Naive thymus-derived CD8-positive, alpha-beta T cell (primary cell): ENCODE data around the gene TNRC18. TPM values are rescaled to one million over a fixed set of nuclear protein-coding genes. Genes with fewer than 3 reads are reported as not detected.
"Not testable (repeated sequence)": the region's sequence is repeated elsewhere in the genome, so short reads cannot be mapped to it uniquely, and the experiment has no call there.

Source experiments
- ATAC-seq, 2 donors: fragments of 150-1000 bp; cut with Tn5 transposase in 1 of 2; sonication (Bioruptor Pico), chemical (Tn5 transposase) in 1 of 2; 1 replicate in 1 of 2; 2 replicates in 1 of 2; pipeline ENCODE4 v1.10.0; 2021; ENCODE audit warnings: mild to moderate bottlenecking in 2 of 2, moderate library complexity in 2 of 2
- POLR2A ChIA-PET: fragments of 350-600 bp; sonication (Branson Sonifier 250); formaldehyde crosslinking; loops from one replicate; lab custom pipeline; 2021; ENCODE audit warnings: antibody characterized with exemption; lab: Charles Lee
- DNase-seq, 10 donors: peaks; one replicate each; pipeline versions ENCODE4 v3.0.0 to v3.0.0-alpha.2; 2020 to 2022
- H3K27ac Mint-ChIP-seq, 10 donors: one replicate each; pipeline ENCODE4 v1.8.0; 2020 to 2022; ENCODE audit warnings: mild to moderate bottlenecking in 10 of 10, mixed read lengths in 10 of 10, moderate library complexity in 4 of 10, inconsistent platforms in 1 of 10
- H3K27me3 Mint-ChIP-seq, 5 donors: one replicate each; pipeline ENCODE4 v1.8.0; 2021 to 2022; ENCODE audit warnings: mixed read lengths in 5 of 5
- H3K36me3 Mint-ChIP-seq, 3 donors: one replicate each; pipeline ENCODE4 v1.8.0; 2020 to 2022; ENCODE audit warnings: mixed read lengths in 3 of 3, mild to moderate bottlenecking in 2 of 3, inconsistent platforms in 1 of 3
- H3K4me1 Mint-ChIP-seq, 4 donors: one replicate each; pipeline ENCODE4 v1.8.0; 2021 to 2022; ENCODE audit warnings: mixed read lengths in 4 of 4
- H3K4me3 Mint-ChIP-seq, 10 donors: one replicate each; pipeline ENCODE4 v1.8.0; 2020 to 2022; ENCODE audit warnings: mild to moderate bottlenecking in 10 of 10, mixed read lengths in 10 of 10, moderate library complexity in 6 of 10, inconsistent platforms in 1 of 10
- H3K9me3 Mint-ChIP-seq, 9 donors: one replicate each; pipeline ENCODE4 v1.8.0; 2020 to 2022; ENCODE audit warnings: mixed read lengths in 9 of 9, mild to moderate bottlenecking in 3 of 9, inconsistent platforms in 1 of 9, moderate library complexity in 1 of 9
- polyA plus RNA-seq, 3 donors: library from polyadenylated mRNA; unstranded; fragments of 300-500 nt; fragmentation: Illumina TruSeq; gene quantifications; one replicate each; pipeline ENCODE4 v1.2.3, GENCODE V29; 2021
- total RNA-seq, 8 experiments: library from RNA in 2 of 8; stranded (reverse) in 2 of 8; gene quantifications; one replicate each; pipeline ENCODE4 v1.2.3 and lab custom pipeline; 2021 to 2026

Gene TNRC18
- total and polyA plus RNA-seq, 5 experiments from 2014 or later = 0.59 to 42.7 (median 1.6) TPM

DNA sequence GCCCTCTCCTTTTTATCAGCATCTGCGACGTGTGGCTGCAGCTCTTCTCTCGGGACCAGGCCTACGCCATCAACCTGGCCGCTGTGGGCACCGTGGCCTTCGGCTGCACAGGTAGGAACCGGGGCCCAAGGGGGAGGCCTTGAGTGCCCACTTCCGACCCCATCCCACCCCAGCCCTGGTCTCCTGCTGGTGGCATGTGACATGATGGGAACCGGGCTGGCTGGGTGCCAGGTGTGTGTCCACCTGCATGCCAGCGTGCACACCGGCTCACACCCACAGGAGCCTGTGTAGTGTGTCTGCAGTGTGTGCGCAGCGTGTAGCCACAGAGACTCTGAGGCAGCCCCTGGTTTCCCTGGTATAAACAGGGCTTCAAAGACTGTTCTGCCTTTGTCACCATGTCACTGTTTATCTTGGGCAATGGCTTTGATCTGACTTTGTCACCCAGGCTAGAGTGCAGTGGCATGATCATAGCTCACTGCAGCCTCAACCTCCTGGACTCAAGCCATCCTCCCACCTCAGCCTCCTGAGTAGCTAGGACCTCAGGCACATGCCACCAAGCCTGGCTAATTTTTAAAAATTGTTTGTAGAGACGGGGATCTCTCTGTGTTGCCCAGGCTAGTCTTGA lies 131.8 kb downstream of the TNRC18 start:
- DNase-seq, H3K4me3 Mint-ChIP-seq, H3K27me3 Mint-ChIP-seq, POLR2A ChIA-PET, ATAC-seq, H3K4me1 Mint-ChIP-seq, H3K36me3 Mint-ChIP-seq, H3K27ac Mint-ChIP-seq: not testable (repeated sequence)
- H3K9me3 Mint-ChIP-seq = peaks cover 0 to 12% (median 9%) of the 10 kb centered on the region in 9 donors

GRCh38 chr7:5291301-5291700 lies 132.3 kb downstream of the TNRC18 start:
- peak overlapping the region in 1 of 10 donors; percentile 65 for H3K27ac Mint-ChIP-seq

DNA sequence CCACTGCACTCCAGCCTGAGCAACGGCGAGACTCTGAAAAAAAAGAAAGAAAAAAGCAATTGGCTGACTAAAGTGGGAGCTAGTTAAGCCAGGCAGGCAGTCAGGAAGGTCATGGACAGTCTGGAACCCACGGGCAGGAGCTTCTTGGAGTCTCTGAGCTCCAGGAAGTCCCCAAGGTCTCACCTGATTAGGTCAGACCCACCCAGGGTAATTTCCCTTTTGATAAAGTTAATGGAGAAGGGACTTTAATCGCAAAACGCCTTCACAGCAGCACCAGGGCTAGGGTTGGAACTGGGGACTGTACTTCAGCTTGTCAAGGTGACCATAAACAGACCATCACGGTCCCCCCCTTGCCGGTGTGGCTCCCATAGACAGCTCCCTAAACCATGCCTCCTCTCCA lies 134.3 kb downstream of the TNRC18 start:
- POLR2A ChIA-PET = no interaction called here
- H3K4me3 Mint-ChIP-seq = no peak overlapping the region
- H3K4me1 Mint-ChIP-seq = peaks cover 0 to under 1% (median 0%) of the 10 kb centered on the region in 4 donors
- no peaks in the 10 kb centered on the region for H3K36me3 Mint-ChIP-seq
- no peak for ATAC-seq
- H3K27me3 Mint-ChIP-seq = peaks cover under 1 to 14% (median 3%) of the 10 kb centered on the region in 5 donors
- H3K27ac Mint-ChIP-seq = no peak overlapping the region
- DNase-seq = no peak
- peaks cover 0 to 5% (median under 1%) of the 10 kb centered on the region in 9 donors for H3K9me3 Mint-ChIP-seq

More at GRCh38 chr7:5291301-5291700, 132.3 kb downstream of the TNRC18 start:
- ATAC-seq = no peak
- Mint-ChIP-seq H3K36me3 (no peaks in the 10 kb centered on the region), H3K9me3 (peaks cover 0 to 12% (median 9%) of the 10 kb centered on the region in 9 donors), H3K4me3 (no peak overlapping the region), H3K4me1 (peaks cover 2 to 6% (median 4%) of the 10 kb centered on the region in 4 donors), H3K27me3 (peaks cover 0 to 4% (median 1%) of the 10 kb centered on the region in 5 donors)
- POLR2A ChIA-PET = no interaction called here
- no peak for DNase-seq

DNA sequence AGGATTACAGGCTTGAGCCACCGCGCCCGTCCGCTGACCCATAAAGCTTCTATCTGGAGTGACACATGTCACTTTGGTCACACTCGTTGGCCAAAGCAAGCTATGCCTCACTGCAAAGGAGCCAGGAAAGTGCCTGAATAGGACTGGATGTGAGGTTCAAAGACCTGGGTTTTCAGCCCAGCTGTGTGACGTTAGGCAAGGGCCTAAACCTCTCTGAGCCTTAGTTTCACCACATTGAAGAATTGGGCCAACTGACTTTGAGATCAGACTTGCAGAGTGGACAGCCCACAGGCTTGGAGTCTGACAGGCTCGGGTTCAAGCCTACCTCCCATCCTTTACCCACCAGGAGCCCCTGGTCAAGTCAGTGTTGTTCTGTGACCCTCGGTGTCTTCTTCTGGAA lies 135.1 kb downstream of the TNRC18 start:
- not testable (repeated sequence) for H3K4me1 Mint-ChIP-seq, H3K27ac Mint-ChIP-seq

DNA sequence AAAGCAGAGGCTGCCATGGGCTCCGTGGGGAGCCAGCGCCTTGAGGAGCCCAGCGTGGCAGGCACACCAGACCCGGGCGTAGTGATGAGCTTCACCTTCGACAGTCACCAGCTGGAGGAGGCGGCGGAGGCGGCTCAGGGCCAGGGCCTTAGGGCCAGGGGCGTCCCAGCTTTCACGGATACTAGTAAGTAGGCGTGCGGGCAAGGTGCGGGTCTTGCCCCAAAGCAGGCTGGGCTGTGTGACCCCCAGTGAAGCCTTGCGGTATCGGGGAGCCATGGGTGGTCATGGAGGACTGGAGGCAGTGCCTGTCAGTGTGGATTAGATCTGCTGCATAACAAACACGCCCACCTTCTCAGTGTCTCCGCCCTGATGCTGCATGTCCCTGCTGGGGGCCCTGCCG lies 135.8 kb downstream of the TNRC18 start:
- peaks cover 2 to 16% (median 7%) of the 10 kb centered on the region in 5 donors for H3K27me3 Mint-ChIP-seq
- no peak for DNase-seq
- no peak overlapping the region for H3K27ac Mint-ChIP-seq
- no peaks in the 10 kb centered on the region for H3K9me3 Mint-ChIP-seq
- no peak for ATAC-seq
- POLR2A ChIA-PET = no interaction called here
- peaks cover 0 to 2% (median 0%) of the 10 kb centered on the region in 4 donors for H3K4me1 Mint-ChIP-seq
- no peaks in the 10 kb centered on the region for H3K36me3 Mint-ChIP-seq
- no peak overlapping the region for H3K4me3 Mint-ChIP-seq

More for the DNA sequence above, 135.1 kb downstream of the TNRC18 start:
- POLR2A ChIA-PET = interaction anchor here (0.6 kb wide), 1 partner anchor 29 kb away, joined by 3 read pairs; no protein-coding TSS in a partner anchor
- not testable (repeated sequence) for H3K9me3 Mint-ChIP-seq, ATAC-seq, H3K36me3 Mint-ChIP-seq, H3K4me3 Mint-ChIP-seq, DNase-seq
- H3K27me3 Mint-ChIP-seq = peaks cover 2 to 16% (median 7%) of the 10 kb centered on the region in 5 donors

DNA sequence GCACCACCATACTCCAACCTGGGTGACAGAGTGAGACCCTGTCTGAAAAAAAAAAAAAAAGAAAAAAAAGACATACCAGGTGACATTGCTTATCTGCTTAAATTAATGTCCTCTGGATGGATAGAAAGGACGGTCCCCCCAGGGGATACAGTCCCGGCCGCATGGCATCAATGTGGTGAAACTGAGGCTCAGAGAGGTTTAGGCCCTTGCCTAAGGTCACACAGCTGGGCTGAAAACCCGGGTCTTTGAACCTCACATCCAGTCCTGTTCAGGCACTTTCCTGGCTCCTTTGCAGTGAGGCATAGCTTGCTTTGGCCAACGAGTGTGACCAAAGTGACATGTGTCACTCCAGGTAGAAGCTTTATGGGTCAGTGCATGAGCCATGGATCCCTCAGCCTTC lies 136.3 kb downstream of the TNRC18 start:
- peaks cover 2 to 16% (median 7%) of the 10 kb centered on the region in 5 donors for H3K27me3 Mint-ChIP-seq
- ATAC-seq, DNase-seq, H3K27ac Mint-ChIP-seq, H3K4me3 Mint-ChIP-seq, H3K4me1 Mint-ChIP-seq, POLR2A ChIA-PET, H3K36me3 Mint-ChIP-seq, H3K9me3 Mint-ChIP-seq: not testable (repeated sequence)

DNA sequence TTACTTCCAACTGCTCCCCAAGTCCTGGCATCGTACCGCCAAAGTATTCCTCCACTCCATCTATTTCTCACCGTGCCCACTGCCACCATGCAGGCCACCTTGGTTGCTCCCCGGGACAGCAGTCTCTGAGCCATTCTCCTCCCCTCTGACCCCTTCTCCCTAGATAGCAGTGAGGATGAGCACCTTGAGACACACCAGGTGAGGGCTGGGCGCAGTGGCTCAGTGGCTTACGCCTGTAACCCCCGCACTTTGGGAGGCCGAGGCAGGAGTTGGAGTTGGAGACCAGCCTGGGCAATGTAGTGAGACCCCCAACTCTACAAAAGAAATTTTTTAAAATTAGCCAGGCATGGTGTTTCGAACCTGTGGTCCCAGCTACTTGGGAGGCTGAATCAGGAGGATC lies 136.7 kb downstream of the TNRC18 start:
- Mint-ChIP-seq H3K27ac (no peak overlapping the region), H3K27me3 (peaks cover 2 to 16% (median 7%) of the 10 kb centered on the region in 5 donors), H3K36me3 (no peaks in the 10 kb centered on the region), H3K4me1 (peaks cover 0 to 2% (median 0%) of the 10 kb centered on the region in 4 donors), H3K9me3 (no peaks in the 10 kb centered on the region), H3K4me3 (no peak overlapping the region)
- no peak for DNase-seq
- no peak for ATAC-seq
- POLR2A ChIA-PET = no interaction called here

- Mint-ChIP-seq H3K36me3 (no peaks in the 10 kb centered on the region), H3K4me3 (peak overlapping the region in 9 of 10 donors; percentile 28 to 79 (median 59)), H3K9me3 (no peaks in the 10 kb centered on the region), H3K27me3 (peaks cover 2 to 20% (median 7%) of the 10 kb centered on the region in 5 donors), H3K27ac (no peak overlapping the region), H3K4me1 (peaks cover 0 to 2% (median 0%) of the 10 kb centered on the region in 4 donors)
- DNase-seq (no peak), ATAC-seq (no peak)
- POLR2A ChIA-PET = no interaction called here
Observed at GRCh38 chr7:5284304-5285281, 139.0 kb downstream of the TNRC18 start.

- peak overlapping the region in 2 of 10 donors; percentile 45 to 79 for H3K4me3 Mint-ChIP-seq
- peaks cover 0 to 2% (median 0%) of the 10 kb centered on the region in 4 donors for H3K4me1 Mint-ChIP-seq
- H3K27ac Mint-ChIP-seq = no peak overlapping the region
- POLR2A ChIA-PET = no interaction called here
- H3K27me3 Mint-ChIP-seq = peaks cover 2 to 20% (median 7%) of the 10 kb centered on the region in 5 donors
- DNase-seq = no peak
- ATAC-seq = peak in 1 of 2 donors; percentile 25
- H3K9me3 Mint-ChIP-seq = no peaks in the 10 kb centered on the region
- H3K36me3 Mint-ChIP-seq = no peaks in the 10 kb centered on the region
Observed at GRCh38 chr7:5283421-5284303, 140.0 kb downstream of the TNRC18 start.

DNA sequence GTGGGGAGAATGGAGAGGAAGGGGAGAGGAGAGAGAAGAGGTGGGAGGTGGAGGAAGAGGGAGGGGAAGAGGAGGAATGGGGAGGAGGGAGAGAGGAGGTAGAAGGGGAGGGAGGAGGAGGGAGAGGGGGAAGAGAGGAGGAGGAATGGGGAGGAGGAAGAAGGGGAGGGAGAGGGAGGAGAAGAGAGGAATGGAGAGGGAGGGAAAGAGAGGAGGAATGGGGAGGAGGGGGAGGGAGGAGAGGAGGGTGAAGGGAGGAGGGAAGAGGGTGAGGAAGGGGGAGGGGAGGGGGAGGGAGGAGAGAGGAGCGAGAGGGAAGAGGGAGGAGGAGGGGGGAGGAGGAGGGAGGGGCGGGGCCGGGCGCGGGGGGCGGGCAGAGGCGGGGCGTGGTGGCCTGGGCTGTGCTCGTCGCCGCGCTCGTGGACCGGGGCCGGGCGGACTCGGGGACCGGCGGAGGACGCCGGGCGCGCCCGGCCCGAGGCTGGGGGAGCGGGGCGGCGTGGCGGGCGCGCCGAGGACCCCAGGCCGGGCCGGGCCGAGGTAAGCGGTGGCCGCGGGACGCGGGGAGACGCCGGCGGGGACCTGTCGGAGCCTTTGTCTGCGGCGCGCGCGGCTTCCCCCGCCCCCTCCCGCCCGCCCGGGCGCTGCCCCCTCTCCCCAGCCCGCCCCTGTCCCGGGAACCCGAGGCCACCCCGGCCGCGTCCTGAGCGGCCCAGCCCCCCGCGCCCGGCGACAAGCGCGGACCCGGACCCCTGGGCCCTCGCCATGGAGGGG lies 140.9 kb downstream of the TNRC18 start, which contains the start of gene SLC29A4:
SLC29A4 (plus strand) TSS at position 401 of the 774 bp plus-strand sequence. CDS start 4,874 bp downstream, outside the sequence.
- Mint-ChIP-seq H3K4me1 (peaks cover 0 to 2% (median 0%) of the 10 kb centered on the region in 4 donors), H3K9me3 (no peaks in the 10 kb centered on the region), H3K27me3 (peaks cover 2 to 20% (median 7%) of the 10 kb centered on the region in 5 donors), H3K4me3 (peak within 1 kb of the TSS in 2 of 10 donors; percentile 43 to 58), H3K36me3 (no peaks in the 10 kb centered on the region), H3K27ac (no peak within 1 kb of the TSS)
- peak; percentile 49 to 62 for ATAC-seq
- DNase-seq = no peak
- POLR2A ChIA-PET = no interaction called here
